GM12874 (cell line): Measurements from ENCODE around the gene MEP1B.

Experiments
- TF ChIP-seq, protein P1 (sequence below): IDR thresholded peaks from 2 replicates; pipeline ENCODE4 v1.5.1; 2011; ENCODE audit warnings: low read depth, mild to moderate bottlenecking, control low read depth, low read length, moderate library complexity; ENCODE audit not compliant: insufficient read depth

MEP1B gene

DNA sequence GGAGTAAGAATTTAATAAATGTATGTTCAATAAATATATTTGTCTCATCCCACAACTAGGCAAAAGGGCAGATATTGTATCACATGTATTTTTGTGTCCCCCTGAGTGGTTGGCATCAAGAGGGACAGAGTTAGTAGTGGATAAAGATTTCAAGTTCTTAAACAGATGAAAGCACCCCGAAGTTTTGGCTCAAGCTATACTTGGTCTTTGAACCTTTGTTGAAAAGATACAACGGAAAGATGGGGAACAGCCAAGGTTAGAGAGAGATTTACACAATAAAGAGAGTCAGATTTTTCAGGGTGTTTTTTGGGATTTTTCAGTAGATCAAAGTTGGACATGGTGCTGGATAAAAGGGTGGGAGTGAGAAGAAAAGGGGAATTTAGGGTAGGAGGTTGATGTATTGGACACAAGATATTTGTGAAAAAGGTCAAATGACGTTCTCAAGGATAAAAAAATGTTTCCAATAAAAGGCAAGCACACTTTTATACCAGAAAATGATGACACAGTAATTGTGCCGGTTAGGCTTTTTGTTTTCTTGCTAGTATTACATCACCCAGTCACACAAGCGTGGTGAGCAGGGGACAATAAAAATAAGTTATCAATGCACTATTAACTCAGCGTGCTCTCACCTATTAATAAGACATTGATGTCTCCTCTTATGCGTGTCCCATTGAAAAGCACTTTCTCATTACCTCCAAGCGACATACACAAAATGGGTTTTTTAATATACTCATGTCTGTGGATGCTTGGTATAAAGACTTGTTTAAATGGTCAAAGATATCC, 59.5 kb downstream of the MEP1B start:
- TF ChIP-seq, protein P1, sequence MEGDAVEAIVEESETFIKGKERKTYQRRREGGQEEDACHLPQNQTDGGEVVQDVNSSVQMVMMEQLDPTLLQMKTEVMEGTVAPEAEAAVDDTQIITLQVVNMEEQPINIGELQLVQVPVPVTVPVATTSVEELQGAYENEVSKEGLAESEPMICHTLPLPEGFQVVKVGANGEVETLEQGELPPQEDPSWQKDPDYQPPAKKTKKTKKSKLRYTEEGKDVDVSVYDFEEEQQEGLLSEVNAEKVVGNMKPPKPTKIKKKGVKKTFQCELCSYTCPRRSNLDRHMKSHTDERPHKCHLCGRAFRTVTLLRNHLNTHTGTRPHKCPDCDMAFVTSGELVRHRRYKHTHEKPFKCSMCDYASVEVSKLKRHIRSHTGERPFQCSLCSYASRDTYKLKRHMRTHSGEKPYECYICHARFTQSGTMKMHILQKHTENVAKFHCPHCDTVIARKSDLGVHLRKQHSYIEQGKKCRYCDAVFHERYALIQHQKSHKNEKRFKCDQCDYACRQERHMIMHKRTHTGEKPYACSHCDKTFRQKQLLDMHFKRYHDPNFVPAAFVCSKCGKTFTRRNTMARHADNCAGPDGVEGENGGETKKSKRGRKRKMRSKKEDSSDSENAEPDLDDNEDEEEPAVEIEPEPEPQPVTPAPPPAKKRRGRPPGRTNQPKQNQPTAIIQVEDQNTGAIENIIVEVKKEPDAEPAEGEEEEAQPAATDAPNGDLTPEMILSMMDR = no peak

DNA sequence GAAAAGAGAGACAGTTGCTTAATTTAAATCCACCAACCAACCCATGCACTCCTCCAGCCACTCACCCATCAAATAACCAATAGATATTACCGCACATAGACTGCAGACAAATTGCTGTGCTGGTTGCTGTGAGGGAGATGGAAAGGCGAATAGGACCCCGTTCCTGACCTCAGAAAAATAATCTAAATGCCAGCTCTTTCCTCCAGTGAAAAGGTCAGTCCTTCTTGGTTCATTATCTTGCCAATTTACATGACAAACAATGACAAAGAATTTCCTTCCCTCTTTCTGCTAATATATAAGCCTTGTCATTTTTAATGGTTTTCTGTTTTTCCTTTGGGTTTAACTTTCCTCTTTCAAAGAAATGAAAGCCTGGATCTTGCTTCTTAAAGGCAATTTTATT, 61.6 kb downstream of the MEP1B start:
- TF ChIP-seq, protein P1 = no peak

DNA sequence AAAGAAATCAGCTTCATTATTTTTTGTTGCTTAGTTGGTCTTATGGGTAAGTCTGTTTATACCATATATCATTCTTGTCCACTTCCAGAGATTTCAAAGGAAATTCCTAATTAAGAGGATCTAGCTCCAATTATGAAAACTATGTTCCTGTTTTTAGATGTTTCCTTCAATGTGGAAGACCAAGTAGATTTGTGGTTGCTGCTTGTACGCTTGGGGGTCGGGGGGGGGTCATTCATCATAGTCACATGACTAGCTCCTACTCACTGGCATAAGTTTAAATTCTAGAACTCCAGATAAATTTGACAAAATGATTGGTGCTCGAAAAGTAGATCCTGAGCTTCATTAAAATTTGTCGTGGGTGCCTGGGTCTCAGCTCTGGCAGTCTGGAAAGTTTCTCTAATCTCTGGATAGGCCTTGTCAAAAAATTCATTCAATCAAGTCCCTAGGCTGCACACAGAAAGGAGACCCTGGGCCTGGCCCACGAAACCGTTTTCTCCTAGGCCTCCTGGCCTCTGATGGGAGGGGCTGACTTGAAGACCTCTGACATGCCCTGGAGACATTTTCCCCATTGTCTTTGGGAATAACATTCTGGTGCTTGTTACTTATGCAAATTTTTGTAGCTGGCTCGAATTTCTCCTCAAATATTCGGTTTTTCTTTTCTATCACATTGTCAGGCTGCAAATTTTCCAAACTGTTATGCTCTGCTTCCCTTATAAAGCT, 62.5 kb downstream of the MEP1B start:
- TF ChIP-seq, protein P1 = no peak

DNA sequence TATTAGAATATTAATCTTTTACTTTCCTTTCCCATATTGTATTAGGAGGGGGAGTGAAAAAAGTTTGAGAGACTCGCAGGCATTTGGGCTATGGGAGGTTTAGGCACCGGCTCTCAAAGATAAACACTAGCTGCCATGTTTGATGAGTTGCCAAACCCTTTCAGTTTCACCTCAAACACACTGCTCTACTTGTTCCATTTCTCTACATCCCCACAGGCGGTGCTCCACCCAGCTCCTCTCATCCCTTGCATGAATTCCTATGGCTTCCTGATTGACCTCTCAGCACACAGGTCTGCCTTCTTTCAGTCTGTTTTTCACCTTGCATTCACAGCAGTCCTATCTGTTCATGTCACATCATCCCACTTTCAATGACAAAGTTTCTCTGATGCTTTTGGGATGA, 65.7 kb downstream of the MEP1B start:
- TF ChIP-seq, protein P1 = no peak

DNA sequence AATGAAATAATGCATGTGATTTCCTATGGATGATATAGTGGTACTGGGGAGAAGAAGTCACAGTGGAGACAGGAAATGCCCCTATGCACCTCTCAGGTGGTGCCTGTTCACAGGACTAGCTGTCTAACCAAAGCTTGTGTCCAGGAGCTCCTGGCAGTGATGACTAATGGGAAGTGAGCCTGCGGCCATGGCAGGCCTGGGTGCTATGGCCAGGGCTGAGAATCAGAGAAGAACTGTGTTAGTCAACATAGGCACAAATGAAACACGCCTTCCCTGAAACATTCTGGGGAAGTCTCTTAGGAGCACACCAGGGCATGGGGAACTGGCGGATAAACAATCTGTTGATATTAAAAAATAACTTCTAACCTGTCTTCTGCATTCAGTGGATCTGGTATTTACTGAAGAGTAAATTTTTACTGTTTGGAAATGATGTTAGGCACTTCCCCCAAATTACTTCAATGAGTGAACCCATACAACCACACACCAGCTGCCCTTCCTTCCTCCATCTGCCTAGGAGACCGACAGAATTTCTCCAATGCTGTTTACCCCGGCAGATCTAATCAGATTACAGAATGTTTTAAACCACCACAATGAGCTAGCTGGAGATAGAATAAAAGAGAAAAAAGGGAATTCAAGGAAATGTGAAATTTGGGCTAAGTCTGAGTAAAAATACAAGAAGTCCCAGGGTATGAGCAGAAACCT, 67.4 kb downstream of the MEP1B start:
- TF ChIP-seq, protein P1 = no peak

DNA sequence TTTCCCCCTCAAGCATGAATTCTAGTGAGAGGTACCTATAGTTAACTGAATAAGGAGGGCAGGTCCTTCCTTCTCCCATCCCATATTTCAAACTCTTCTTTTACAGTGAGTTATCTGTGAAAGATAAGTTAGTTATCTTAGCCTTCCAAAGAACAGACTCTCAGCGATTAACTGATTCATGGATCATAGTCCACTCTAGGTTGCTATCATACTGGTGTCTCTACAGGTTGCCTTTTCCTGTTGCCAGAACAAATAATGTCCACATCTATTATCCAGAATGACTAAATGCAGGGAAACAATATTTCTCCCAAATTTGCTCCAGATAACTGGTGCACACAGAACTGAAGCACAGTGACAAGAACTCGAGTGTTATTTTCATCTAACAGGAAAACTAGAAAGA, 68.3 kb downstream of the MEP1B start:
- TF ChIP-seq, protein P1 = no peak

DNA sequence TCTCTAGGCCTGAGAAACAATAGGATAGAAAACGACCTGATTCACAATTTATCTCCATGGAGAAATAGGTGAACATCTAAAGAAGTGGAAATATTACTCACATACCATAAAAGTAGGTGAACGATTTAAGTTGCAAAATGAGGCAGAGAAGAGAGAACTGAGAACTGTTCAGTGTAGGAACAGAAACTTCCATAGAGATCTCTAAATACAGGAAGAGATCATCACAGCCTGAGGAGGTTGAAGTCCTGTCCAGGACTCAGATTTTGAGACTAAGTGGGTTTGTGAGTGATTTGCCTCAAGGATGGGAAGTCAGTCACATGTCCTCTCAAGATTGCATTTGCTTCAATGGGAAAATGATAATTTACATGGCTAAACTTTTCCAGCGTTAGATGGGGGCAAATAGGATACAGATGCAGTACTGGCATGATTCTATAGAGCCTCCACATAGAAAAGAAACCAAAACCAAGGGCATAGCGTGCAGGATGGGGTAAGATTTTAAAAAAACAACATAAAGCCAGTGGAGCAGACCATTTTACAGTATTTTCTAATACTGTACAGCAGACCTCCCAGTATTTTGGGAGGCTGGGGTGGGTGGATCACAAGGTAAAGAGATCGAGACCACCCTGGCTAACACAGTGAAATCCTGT, 68.8 kb downstream of the MEP1B start:
- TF ChIP-seq, protein P1 = no peak
